Measurements from ENCODE around the gene VCAN. TPM values are rescaled to one million over a fixed set of nuclear protein-coding genes. Genes with fewer than 3 reads are reported as not detected.

VCAN gene
- total and polyA plus RNA-seq, 10 donors, result 1.8 to 442 (median 72.2) TPM

GRCh38 chr5:83485842-83486241 is 14.3 kb downstream of the VCAN start:
- no peaks in the 10 kb centered on the region for H3K36me3 ChIP-seq
- peaks cover 0 to 7% (median 0%) of the 10 kb centered on the region in 7 donors for H3K27me3 ChIP-seq (replicated peaks in 1 of 7)
- H3K27ac ChIP-seq, result no peak overlapping the region
- TF ChIP-seq CTCF (IDR thresholded peaks at IDR 0.05 in 8 of 11, conservative IDR thresholded peaks at IDR 0.05 in 3 of 11) (no peak), POLR2AphosphoS5 (IDR thresholded peaks at IDR 0.05) (no peak), POLR2A (IDR thresholded peaks at IDR 0.05) (no peak)
- H3K4me3 ChIP-seq, result no peak overlapping the region
- H3K4me1 ChIP-seq, result no peaks in the 10 kb centered on the region
- WGBS, 5 donors, result 77 to 98% (median 85%) methylated on average over 4 of the region's 4 CpGs
- DNase-seq, result no peak
- no peaks in the 10 kb centered on the region for H3K9me3 ChIP-seq
- intact Hi-C loops (cut with DNase I; ENCODE audit: low total_unique reads), result no loop called here

- Histone ChIP-seq H3K27me3 (replicated peaks in 1 of 7) (no peaks in the 10 kb centered on the region), H3K36me3 (no peaks in the 10 kb centered on the region), H3K9me3 (no peaks in the 10 kb centered on the region), H3K4me3 (no peak overlapping the region), H3K4me1 (no peaks in the 10 kb centered on the region), H3K27ac (no peak overlapping the region)
- WGBS, 5 donors, result 66 to 88% (median 81%) methylated on average over 1 of the region's 1 CpG
- intact Hi-C loops (cut with DNase I; ENCODE audit: low total_unique reads), result no loop called here
- TF ChIP-seq POLR2A (IDR thresholded peaks at IDR 0.05) (no peak), POLR2AphosphoS5 (IDR thresholded peaks at IDR 0.05) (no peak), CTCF (IDR thresholded peaks at IDR 0.05 in 8 of 11, conservative IDR thresholded peaks at IDR 0.05 in 3 of 11) (no peak)
- no peak for DNase-seq
Measured at GRCh38 chr5:83487155-83487554, 15.6 kb downstream of the VCAN start.

- WGBS, 5 donors, result 40 to 53% (median 44%) methylated on average over 1 of the region's 1 CpG
- Histone ChIP-seq H3K4me3 (no peak overlapping the region), H3K27ac (no peak overlapping the region), H3K36me3 (no peaks in the 10 kb centered on the region), H3K9me3 (no peaks in the 10 kb centered on the region), H3K27me3 (replicated peaks in 1 of 7) (no peaks in the 10 kb centered on the region), H3K4me1 (no peaks in the 10 kb centered on the region)
- intact Hi-C loops (cut with DNase I; ENCODE audit: low total_unique reads), result no loop called here
- no peak for DNase-seq
- TF ChIP-seq POLR2AphosphoS5 (IDR thresholded peaks at IDR 0.05) (no peak), CTCF (IDR thresholded peaks at IDR 0.05 in 8 of 11, conservative IDR thresholded peaks at IDR 0.05 in 3 of 11) (no peak), POLR2A (IDR thresholded peaks at IDR 0.05) (no peak)
Measured at GRCh38 chr5:83488271-83488670, 16.7 kb downstream of the VCAN start.

GRCh38 chr5:83488821-83489220 is 17.3 kb downstream of the VCAN start:
- H3K27ac ChIP-seq, result no peak overlapping the region
- H3K36me3 ChIP-seq, result no peaks in the 10 kb centered on the region
- no peak for DNase-seq
- no peaks in the 10 kb centered on the region for H3K4me1 ChIP-seq
- no peak overlapping the region for H3K4me3 ChIP-seq
- TF ChIP-seq CTCF (IDR thresholded peaks at IDR 0.05 in 8 of 11, conservative IDR thresholded peaks at IDR 0.05 in 3 of 11) (no peak), POLR2AphosphoS5 (IDR thresholded peaks at IDR 0.05) (no peak), POLR2A (IDR thresholded peaks at IDR 0.05) (no peak)
- intact Hi-C loops (cut with DNase I; ENCODE audit: low total_unique reads), result no loop called here
- H3K9me3 ChIP-seq, result no peaks in the 10 kb centered on the region
- H3K27me3 ChIP-seq (replicated peaks in 1 of 7), result no peaks in the 10 kb centered on the region

Data from spleen (tissue), 11 donors.